Cerebellar cortex (tissue), 1 donor: ENCODE results near the gene DUSP8.
"Not testable (repeated sequence)": the region's sequence is repeated elsewhere in the genome, so short reads cannot be mapped to it uniquely, and the experiment has no call there.

Experiments used
- DNase-seq: peaks from one replicate; pipeline ENCODE4 v3.0.0-alpha.2; 2015; ENCODE audit warnings: low spot score

DUSP8 gene

GRCh38 chr11:1514336-1515061, 57.6 kb downstream of the DUSP8 start:
- peak; percentile 48 for DNase-seq

DNA sequence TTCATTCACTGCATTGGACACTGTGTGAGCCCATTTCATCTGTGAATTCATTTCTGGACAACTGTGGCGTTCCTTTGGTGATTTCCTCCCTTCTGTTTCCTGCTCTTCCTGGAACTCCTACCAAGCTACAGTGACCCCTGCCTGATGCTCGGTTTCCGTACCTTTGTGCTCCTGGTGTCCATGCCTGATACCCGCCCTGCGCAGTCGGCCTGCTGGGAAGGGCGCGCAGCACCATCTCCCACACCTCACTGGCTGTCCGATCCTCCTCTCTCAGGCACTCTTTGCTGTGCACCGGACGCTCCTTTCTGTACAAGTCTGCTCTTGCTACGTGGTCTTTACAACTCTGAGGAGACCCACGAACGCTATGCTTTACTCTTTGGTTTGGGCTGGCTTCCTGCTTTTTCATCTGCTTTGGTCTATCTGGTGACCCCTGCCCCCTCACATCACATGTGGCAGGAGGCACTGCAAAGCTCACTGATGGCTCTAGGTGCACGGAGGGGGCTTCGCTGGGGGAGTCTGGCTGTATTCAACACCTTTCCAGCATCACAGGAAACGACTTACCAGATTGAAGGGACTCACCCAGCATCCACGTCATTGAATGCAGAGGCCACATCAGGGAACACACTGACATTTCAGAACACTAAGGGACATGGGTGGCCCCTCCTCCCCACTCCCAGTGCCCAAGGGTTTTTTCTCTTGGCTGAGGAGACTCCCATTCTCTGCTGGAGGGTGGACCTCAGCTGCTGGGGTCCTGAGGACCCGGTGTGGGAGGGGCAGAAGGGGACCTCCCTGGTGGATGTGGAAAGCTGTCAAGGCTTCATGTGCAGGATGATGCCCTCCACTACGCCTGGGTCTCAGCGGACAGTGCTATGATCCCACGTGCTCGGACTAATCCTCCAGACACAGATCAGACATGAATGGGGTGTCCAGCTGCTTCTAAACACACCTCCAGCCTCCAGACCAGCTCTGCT, 58.5 kb downstream of the DUSP8 start:
- DNase-seq = no peak

GRCh38 chr11:1512531-1513258, 59.4 kb downstream of the DUSP8 start:
- DNase-seq = not testable (repeated sequence)

- no peak for DNase-seq
Measured at GRCh38 chr11:1511937-1512496, 60.1 kb downstream of the DUSP8 start.

GRCh38 chr11:1510928-1511327, 61.1 kb downstream of the DUSP8 start:
- no peak for DNase-seq

DNA sequence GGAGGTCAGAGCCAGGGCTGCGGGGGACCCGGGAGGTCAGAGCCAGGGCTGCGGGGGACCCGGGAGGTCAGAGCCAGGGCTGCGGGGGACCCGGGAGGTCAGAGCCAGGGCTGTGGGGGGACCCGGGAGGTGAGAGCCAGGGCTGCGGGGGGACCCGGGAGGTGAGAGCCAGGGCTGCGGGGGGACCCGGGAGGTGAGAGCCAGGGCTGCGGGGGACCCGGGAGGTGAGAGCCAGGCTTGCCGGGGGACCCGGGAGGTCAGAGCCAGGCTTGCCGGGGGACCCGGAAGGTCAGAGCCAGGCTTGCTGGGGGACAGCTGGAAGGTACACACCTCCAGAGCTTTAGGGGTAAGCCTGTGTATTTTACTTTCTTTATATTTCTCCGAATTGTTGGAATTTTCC, 61.7 kb downstream of the DUSP8 start:
- DNase-seq = not testable (repeated sequence)

- no peak for DNase-seq
Measured at GRCh38 chr11:1509626-1510255, 62.3 kb downstream of the DUSP8 start.

- no peak for DNase-seq
Measured at GRCh38 chr11:1508986-1509385, 63.1 kb downstream of the DUSP8 start.

DNA sequence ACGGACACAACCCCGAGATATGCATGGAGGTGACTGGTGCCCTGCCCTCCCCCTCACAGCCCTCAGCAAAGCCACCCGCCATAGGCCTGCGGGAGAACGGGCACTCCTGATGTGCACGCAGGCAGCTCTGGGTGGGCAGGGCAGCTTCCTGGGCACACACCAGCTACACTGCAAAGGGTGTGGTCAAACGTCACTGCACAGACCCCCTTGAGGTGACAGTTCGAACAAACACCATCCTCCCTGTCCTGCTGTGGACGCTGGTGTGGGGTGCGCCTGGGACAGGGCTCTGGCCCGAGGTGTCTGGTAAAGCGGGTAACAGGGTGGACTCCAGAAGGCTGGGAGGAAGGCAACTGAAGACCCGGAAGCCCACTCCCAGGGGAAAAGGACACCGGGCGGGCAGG, 63.6 kb downstream of the DUSP8 start:
- DNase-seq = no peak

DNA sequence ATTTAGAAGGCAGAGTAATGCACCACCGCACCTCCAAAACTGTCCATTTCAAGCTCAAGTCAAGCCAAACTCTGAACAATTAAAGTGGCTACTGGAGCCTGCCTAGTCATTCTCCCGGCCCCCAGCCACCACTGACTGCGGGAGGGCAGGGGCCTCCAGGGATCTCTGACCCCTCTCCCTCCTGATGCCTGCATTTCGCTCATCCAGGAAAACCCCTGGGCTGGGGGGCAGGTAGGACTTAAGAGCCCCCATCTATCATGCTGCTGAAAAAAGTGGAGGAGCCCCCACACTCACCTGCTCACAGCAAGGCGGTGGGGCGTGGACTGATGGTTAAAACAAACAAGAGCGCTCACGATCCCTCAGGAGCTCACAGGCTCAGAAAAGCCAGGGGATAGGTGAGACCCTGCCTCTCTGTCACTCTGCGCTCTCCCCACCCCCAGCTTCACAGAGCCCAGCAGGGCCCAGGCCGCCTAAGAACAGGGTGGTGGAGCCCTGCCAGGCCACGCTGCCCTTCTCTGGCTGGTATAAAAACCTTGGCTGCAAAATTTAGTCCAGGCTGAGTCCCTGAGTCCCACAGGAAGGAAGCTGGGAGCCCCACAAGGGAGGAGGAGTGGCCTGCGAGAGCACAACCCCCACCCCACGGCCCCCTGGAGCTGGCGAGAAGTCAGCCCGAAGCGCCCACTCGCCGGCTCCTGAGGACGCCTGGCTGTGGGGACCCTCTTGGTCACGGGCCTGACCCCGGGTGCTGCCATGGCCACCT, 64.5 kb downstream of the DUSP8 start:
- DNase-seq = no peak

GRCh38 chr11:1506981-1507380, 65.1 kb downstream of the DUSP8 start:
- DNase-seq = no peak

DNA sequence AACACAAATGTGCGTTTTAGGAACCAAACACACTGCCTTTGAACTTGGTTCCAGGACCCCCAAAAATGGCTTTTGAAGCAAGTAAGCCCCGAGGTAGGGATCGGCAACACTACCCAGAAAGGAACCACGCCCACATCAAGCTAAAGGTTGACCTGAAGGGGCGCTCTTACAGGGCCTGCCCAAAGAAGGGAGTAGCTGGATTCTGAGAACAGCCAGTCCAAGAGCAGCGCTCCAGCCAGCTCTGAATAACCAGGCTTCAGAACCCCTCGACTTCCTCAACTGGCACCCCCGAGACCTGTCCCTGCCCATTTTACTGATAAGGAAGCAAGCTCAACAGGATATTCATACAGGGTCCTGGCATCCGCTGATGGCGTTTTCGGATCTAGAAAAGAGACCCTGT, 66.6 kb downstream of the DUSP8 start:
- no peak for DNase-seq

DNA sequence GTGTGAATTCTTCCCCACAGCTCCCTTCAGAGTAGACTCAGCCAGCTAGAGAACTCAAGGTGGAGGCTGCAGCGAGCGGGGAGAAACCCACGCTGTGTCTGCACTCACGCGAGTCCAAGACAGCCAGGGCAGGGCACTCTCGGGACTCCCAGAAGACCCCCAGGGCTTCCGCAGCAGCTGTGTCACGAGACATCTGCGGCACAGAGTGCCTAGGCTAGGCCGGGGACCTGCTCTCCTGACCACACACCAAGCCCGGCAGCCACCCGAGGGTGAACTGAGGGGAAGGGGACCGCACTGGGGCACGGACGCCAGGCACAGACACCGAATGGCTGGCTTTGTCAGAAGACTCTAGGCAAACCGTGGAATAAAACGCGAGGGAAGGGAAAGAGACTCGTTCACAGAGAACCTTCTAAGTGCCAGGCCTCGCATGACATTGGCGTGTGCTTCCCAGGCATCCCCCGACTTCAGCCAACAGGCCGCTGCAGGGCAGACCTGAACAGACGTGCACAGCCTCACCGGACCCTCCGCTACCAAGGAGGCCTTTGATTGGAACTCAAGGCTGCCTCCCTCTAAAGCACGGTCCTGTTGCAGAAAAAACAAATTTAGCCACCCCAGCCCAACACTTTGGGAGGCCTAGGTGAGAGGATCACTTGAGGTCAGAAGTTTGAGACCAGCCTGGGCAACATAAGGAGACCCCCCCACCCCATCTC, 67.3 kb downstream of the DUSP8 start:
- no peak for DNase-seq

DNA sequence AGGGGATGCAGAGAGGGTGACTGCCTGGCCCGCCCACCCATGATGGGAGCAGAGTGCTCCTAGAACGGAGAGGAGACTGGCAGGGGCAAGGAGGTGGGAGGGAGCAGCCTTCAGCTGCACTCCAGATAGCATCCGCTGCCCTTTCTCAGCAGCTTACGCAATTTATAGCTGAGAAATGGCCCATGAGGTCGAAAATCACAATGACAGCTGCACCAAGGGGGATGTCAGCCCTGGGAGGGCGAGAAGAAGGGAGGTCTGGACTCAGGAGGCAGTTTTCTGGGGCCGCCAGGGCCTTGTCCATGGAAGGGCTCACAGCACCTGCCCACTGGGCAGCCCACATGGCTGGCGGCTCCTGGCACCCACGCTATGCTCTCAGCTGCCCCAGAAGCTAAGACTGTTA, 67.9 kb downstream of the DUSP8 start:
- no peak for DNase-seq
